HepG2 (cell line): ENCODE results near the gene GUCY2C. TPM values are rescaled to one million over a fixed set of nuclear protein-coding genes. Genes with fewer than 3 reads are reported as not detected.

ENCODE experiments used
- ATAC-seq: fragments of 200-7000 bp; cut with Tn5 transposase; 3 replicates; pipeline ENCODE4 v1.9.1; 2020; ENCODE audit warnings: mild to moderate bottlenecking, moderate library complexity
- BruUV-seq: library from RNA; stranded (reverse); fragments of 400-500 nt; replicated peaks from 2 replicates; lab custom pipeline; 2021; lab: Mats Ljungman, UMichigan
- CTCF ChIA-PET: fragments of 300-600 bp; formaldehyde crosslinking; extraction: SDS; loops from one replicate; lab custom pipeline; 2021; ENCODE audit warnings: low total read pairs, inconsistent platforms, low intra/inter-chr PET ratio; lab: Yijun Ruan, JAX
- POLR2A ChIA-PET: fragments of 350-600 bp; sonication (Branson Sonifier 250); formaldehyde crosslinking; loops from one replicate; lab custom pipeline; 2020; ENCODE audit warnings: antibody characterized with exemption, inconsistent platforms; lab: Yijun Ruan, JAX
- DNase-seq: peaks from one replicate; pipeline ENCODE4 v3.0.0-alpha.2; 2015; ENCODE audit warnings: low spot score
- FAIRE-seq: peaks from 3 replicates; lab custom pipeline; 2011; peaks lifted over from hg19 to GRCh38; lab: Jason Lieb, UNC
- H2AFZ ChIP-seq: one replicate; pipeline ENCODE4 v1.6.1; 2011; ENCODE audit warnings: low read length, inconsistent platforms
- H3K27ac ChIP-seq: fragments of 300-600 bp; 3 replicates; pipeline ENCODE4 v1.8.0; 2011; ENCODE audit warnings: mixed run types, mild to moderate bottlenecking, mixed read lengths, low read length, inconsistent platforms; ENCODE audit not compliant: insufficient read depth; ENCODE audit errors: extremely low read length
- H3K27me3 ChIP-seq, 2 experiments: fragments of 200-600 bp in 1 of 2; 2 replicates in 1 of 2; 3 replicates in 1 of 2; pipeline versions ENCODE4 v1.6.0 to v1.8.0; 2011; ENCODE audit warnings: low read length in 2 of 2, mild to moderate bottlenecking in 2 of 2, moderate library complexity in 2 of 2, inconsistent platforms in 1 of 2; ENCODE audit not compliant: insufficient read depth in 2 of 2, control insufficient read depth in 1 of 2
- H3K36me3 ChIP-seq, 2 experiments: fragments of 200-600 bp in 1 of 2; replicated peaks in 1 of 2; 2 replicates in 1 of 2; 3 replicates in 1 of 2; pipeline versions ENCODE4 v1.5.1 to v1.8.0; 2011; ENCODE audit warnings: low read length in 2 of 2, inconsistent platforms in 1 of 2; ENCODE audit not compliant: insufficient read depth in 2 of 2, control insufficient read depth in 1 of 2
- H3K4me1 ChIP-seq: 2 replicates; pipeline ENCODE4 v1.5.1; 2012; ENCODE audit warnings: low read length, inconsistent platforms; ENCODE audit not compliant: insufficient read depth
- H3K4me2 ChIP-seq: 2 replicates; pipeline ENCODE4 v1.6.0; 2011; ENCODE audit warnings: low read depth, low read length, inconsistent platforms
- H3K4me3 ChIP-seq, 3 experiments: fragments of 200-600 bp in 1 of 3; sonication (generic), shearing (Covaris generic) in 1 of 3; replicated peaks in 1 of 3; 2 replicates each; pipeline ENCODE4 v1.5.1; 2011 to 2016; ENCODE audit warnings: low read length in 3 of 3, inconsistent platforms in 2 of 3, low read depth in 2 of 3, mild to moderate bottlenecking in 2 of 3, control low read depth in 1 of 3, mixed read lengths in 1 of 3; ENCODE audit not compliant: insufficient read depth in 1 of 3
- H3K79me2 ChIP-seq: one replicate; pipeline ENCODE4 v1.6.1; 2011; ENCODE audit warnings: low read length, inconsistent platforms; ENCODE audit not compliant: insufficient read depth
- H3K9ac ChIP-seq: 2 replicates; pipeline ENCODE4 v1.6.0; 2011; ENCODE audit warnings: mild to moderate bottlenecking, low read depth, low read length, inconsistent platforms; ENCODE audit not compliant: insufficient read depth
- H3K9me3 ChIP-seq: 2 replicates; pipeline ENCODE4 v1.5.1; 2012; ENCODE audit warnings: mild to moderate bottlenecking, low read length
- H4K20me1 ChIP-seq: 2 replicates; pipeline ENCODE4 v1.6.0; 2011; ENCODE audit warnings: inconsistent platforms, mild to moderate bottlenecking, low read length, moderate library complexity; ENCODE audit not compliant: insufficient read depth
- HMG20B ChIP-seq: conservative IDR thresholded peaks from 2 replicates; pipeline ENCODE4 v1.6.1; 2016; ENCODE audit warnings: missing genetic modification reagents, missing compliant biosample characterization
- IRF2 ChIP-seq: IDR thresholded peaks from 2 replicates; pipeline ENCODE4 v1.6.1; 2018; ENCODE audit warnings: missing genetic modification reagents, missing compliant biosample characterization
- ISX ChIP-seq: sonication (generic); formaldehyde crosslinking; conservative IDR thresholded peaks from 2 replicates; pipeline ENCODE4 v1.5.0; 2020; ENCODE audit warnings: missing genetic modification reagents
- RAD21 ChIP-seq: fragments of 450-650 bp; formaldehyde crosslinking; IDR thresholded peaks from 2 replicates; pipeline ENCODE4 v1.5.0; 2020; ENCODE audit warnings: mild to moderate bottlenecking
- STAG1 ChIP-seq: sonication (generic); formaldehyde crosslinking; IDR thresholded peaks from 2 replicates; pipeline ENCODE4 v1.4.0; 2020; ENCODE audit warnings: missing genetic modification reagents
- TEAD3 ChIP-seq: optimal IDR thresholded peaks from 2 replicates; pipeline ENCODE3; 2016; ENCODE audit warnings: borderline replicate concordance
- ZBTB1 ChIP-seq: sonication (generic); formaldehyde crosslinking; IDR thresholded peaks from 2 replicates; pipeline ENCODE4 v1.4.0; 2020; ENCODE audit warnings: missing genetic modification reagents, borderline replicate concordance
- ZSCAN29 ChIP-seq: sonication (generic); formaldehyde crosslinking; conservative IDR thresholded peaks from 2 replicates; pipeline ENCODE4 v1.4.0; 2020; ENCODE audit warnings: mild to moderate bottlenecking, missing genetic modification reagents
- WGBS: methylation state at CpG from one replicate; pipeline ENCODE4 v1.1.6; 2017; ENCODE audit warnings: low lambda C conversion rate; 5-methylcytosine and 5-hydroxymethylcytosine counted together
- in situ Hi-C: cut with HindIII; loops from 2 replicates; pipeline ENCODE4 v1.10.0; 2017; ENCODE audit warnings: low pct_unique_long_range_greater_than_20kb; ENCODE audit not compliant: extremely low pct_ligation_motif_present
- intact Hi-C: fragments of 100-400 bp; cut with micrococcal nuclease; formaldehyde crosslinking; loops from one replicate; pipeline ENCODE4 v1.10.0; 2022; ENCODE audit not compliant: unreplicated experiment
- polyA plus RNA-seq, 8 experiments: library from polyadenylated mRNA; depleted of rRNA in 3 of 8; stranded (reverse) in 7 of 8; unstranded in 1 of 8; fragments of >200 nt; fragmentation: Illumina TruSeq in 4 of 8; extraction: Trizol in 4 of 8; gene quantifications; 2 replicates each; pipeline versions ENCODE4 v1.2.1 to v1.2.3, GENCODE V29; 2011 to 2016; ENCODE audit warnings: low read depth in 4 of 8, missing spikeins in 1 of 8, mixed read lengths in 1 of 8; ENCODE audit not compliant: insufficient read depth in 1 of 8
- total RNA-seq, 5 experiments: library from RNA; depleted of rRNA; stranded (reverse); fragments of >200 nt; fragmentation: Illumina TruSeq; extraction: Trizol; gene quantifications; 2 replicates each; pipeline ENCODE4 v1.2.3, GENCODE V29; 2016; ENCODE audit warnings: low read depth in 1 of 5
- TF ChIP-seq, protein P1 (sequence below): IDR thresholded peaks from 2 replicates; pipeline ENCODE4 v1.6.1; 2016; ENCODE audit warnings: low read depth, control low read depth
- TF ChIP-seq, protein P2 (sequence below): sonication (generic); formaldehyde crosslinking; IDR thresholded peaks from 2 replicates; pipeline ENCODE4 v1.5.0; 2020; ENCODE audit warnings: mild to moderate bottlenecking, missing genetic modification reagents, moderate library complexity
- TF ChIP-seq, protein P3 (sequence below): sonication (generic); formaldehyde crosslinking; IDR thresholded peaks from 2 replicates; pipeline ENCODE4 v1.4.0; 2020; ENCODE audit warnings: missing genetic modification reagents, borderline replicate concordance

GUCY2C gene
- total and polyA plus RNA-seq, 2 of the 13 experiments (the other 11 are each of a cell fraction or from before 2014, with no cell fraction given) = not detected

DNA sequence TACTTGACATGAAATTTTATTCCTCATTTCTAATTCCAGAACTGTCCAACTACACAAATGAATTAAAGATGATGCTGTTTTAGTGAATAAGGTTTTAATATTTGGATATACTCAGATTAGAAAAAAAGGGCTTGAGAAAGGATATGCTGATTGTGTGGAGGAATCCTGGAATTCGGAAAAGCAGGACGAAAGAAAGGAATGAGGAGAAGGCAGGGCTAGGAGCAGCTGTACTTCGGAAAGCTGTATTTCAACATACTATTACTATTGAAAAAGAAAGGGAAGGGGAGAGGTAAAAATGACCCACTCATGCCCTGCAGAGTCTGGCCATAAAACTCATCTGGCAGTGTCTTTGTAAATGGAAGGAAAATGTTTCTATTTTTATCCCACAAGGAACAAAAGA, 65.6 kb downstream of the GUCY2C start:
- intact Hi-C loops = loop anchor here (1.0 to 10.0 kb wide), 4 partner anchors 87 to 591 kb away; partner anchors contain the start of gene RERG
- in situ Hi-C loops = loop anchor here (5.0 kb wide), 1 partner anchor 82 kb away; no protein-coding TSS in a partner anchor
- Histone ChIP-seq H3K27me3 (no peaks in the 10 kb centered on the region), H3K4me3 (no peak overlapping the region), H3K9me3 (peaks cover 2% of the 10 kb centered on the region; the same call in 1 of the 2 replicates), H3K4me1 (no peaks in the 10 kb centered on the region), H4K20me1 (no peaks in the 10 kb centered on the region), H3K4me2 (no peak overlapping the region), H3K27ac (no peak overlapping the region), H3K9ac (no peak overlapping the region), H2AFZ (no peak overlapping the region), H3K79me2 (no peaks in the 10 kb centered on the region), H3K36me3 (no peaks in the 10 kb centered on the region)
- 11% methylated on average over 3 of the region's 3 CpGs for WGBS
- CTCF ChIA-PET = interaction anchor here (1.2 to 1.6 kb wide), 2 partner anchors 87 to 590 kb away, joined by 3 to 19 read pairs; no protein-coding TSS in a partner anchor
- no TSS peak for BruUV-seq
- POLR2A ChIA-PET = no interaction called here
- ATAC-seq (no peak), DNase-seq (no peak), FAIRE-seq (no peak)
- TF ChIP-seq, protein P1, sequence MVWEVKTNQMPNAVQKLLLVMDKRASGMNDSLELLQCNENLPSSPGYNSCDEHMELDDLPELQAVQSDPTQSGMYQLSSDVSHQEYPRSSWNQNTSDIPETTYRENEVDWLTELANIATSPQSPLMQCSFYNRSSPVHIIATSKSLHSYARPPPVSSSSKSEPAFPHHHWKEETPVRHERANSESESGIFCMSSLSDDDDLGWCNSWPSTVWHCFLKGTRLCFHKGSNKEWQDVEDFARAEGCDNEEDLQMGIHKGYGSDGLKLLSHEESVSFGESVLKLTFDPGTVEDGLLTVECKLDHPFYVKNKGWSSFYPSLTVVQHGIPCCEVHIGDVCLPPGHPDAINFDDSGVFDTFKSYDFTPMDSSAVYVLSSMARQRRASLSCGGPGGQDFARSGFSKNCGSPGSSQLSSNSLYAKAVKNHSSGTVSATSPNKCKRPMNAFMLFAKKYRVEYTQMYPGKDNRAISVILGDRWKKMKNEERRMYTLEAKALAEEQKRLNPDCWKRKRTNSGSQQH (CRISPR knock-in tag) = no peak
- TF ChIP-seq ISX = no peak
- TF ChIP-seq ZBTB1 (CRISPR knock-in tag) = no peak
- TF ChIP-seq HMG20B (CRISPR knock-in tag) = no peak

DNA sequence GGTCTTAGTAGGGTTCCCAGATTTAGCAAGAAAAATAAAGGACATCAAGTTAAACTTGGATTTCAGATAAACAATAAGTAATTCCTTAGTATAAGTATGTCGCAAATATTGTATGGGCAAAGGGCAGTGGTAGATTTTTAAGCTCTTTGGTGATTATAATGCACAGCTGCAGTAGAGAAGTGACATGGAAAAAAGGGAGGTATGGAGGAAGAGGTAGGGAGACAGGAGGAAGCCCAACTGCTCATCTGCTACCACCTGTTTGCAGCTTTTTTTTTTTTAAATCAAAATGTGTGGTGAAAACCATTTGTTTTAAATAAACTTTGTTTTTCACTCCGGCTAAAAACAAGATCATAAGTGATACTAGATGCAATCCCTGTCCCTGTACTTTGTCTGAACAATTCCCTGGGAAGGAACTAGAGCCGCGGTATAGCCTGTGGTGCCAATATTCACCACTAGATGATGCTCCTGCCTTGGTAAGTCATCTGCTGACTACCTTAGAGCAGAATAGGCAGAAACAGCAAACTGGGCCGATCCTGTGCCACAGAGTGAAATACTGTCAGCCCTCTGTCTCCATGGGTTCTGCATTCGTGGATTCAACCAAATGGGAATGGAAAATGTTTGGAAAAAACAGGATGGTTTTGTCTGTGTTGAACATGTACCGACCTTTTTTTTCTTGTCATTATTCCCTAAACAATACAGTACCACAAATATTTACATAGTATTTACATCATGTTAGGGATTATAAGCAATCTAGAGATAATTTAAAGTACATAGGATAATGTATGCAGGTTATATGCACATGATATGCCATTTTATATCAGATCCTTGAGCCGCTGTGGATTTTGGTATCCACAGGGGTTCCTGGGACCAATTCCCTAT, 66.3 kb downstream of the GUCY2C start:
- in situ Hi-C loops (loop anchor here (5.0 kb wide), 1 partner anchor 82 kb away; no protein-coding TSS in a partner anchor), intact Hi-C loops (loop anchor here (1.0 to 10.0 kb wide), 4 partner anchors 87 to 591 kb away; partner anchors contain the start of gene RERG)
- ChIA-PET CTCF (interaction anchor here (0.7 to 1.6 kb wide), 4 partner anchors 83 to 591 kb away, joined by 3 to 19 read pairs (median 3); no protein-coding TSS in a partner anchor), POLR2A (no interaction called here)
- Histone ChIP-seq H3K4me1 (no peaks in the 10 kb centered on the region), H3K27me3 (no peaks in the 10 kb centered on the region), H4K20me1 (no peaks in the 10 kb centered on the region), H3K9me3 (no peaks in the 10 kb centered on the region), H3K4me2 (no peak overlapping the region), H3K4me3 (no peak overlapping the region), H3K9ac (no peak overlapping the region), H3K27ac (no peak overlapping the region), H3K36me3 (no peaks in the 10 kb centered on the region), H3K79me2 (no peaks in the 10 kb centered on the region), H2AFZ (no peak overlapping the region)
- ATAC-seq (peak; percentile 100), DNase-seq (peak; percentile 44), FAIRE-seq (peak; percentile 76)
- 23% methylated on average over 8 of the region's 8 CpGs for WGBS
- no TSS peak for BruUV-seq
- TF ChIP-seq RAD21 (CRISPR knock-in tag) (peak; percentile 72), IRF2 (CRISPR knock-in tag) (0 out of 2 replicates have a peak, but pooled peaks have one; percentile 28), ZSCAN29 (CRISPR knock-in tag) (no peak), STAG1 (CRISPR knock-in tag) (peak; percentile 89), TEAD3 (peak; percentile 12)
- TF ChIP-seq, protein P2, sequence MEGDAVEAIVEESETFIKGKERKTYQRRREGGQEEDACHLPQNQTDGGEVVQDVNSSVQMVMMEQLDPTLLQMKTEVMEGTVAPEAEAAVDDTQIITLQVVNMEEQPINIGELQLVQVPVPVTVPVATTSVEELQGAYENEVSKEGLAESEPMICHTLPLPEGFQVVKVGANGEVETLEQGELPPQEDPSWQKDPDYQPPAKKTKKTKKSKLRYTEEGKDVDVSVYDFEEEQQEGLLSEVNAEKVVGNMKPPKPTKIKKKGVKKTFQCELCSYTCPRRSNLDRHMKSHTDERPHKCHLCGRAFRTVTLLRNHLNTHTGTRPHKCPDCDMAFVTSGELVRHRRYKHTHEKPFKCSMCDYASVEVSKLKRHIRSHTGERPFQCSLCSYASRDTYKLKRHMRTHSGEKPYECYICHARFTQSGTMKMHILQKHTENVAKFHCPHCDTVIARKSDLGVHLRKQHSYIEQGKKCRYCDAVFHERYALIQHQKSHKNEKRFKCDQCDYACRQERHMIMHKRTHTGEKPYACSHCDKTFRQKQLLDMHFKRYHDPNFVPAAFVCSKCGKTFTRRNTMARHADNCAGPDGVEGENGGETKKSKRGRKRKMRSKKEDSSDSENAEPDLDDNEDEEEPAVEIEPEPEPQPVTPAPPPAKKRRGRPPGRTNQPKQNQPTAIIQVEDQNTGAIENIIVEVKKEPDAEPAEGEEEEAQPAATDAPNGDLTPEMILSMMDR (CRISPR knock-in tag) = peak; percentile 91
- TF ChIP-seq, protein P3, sequence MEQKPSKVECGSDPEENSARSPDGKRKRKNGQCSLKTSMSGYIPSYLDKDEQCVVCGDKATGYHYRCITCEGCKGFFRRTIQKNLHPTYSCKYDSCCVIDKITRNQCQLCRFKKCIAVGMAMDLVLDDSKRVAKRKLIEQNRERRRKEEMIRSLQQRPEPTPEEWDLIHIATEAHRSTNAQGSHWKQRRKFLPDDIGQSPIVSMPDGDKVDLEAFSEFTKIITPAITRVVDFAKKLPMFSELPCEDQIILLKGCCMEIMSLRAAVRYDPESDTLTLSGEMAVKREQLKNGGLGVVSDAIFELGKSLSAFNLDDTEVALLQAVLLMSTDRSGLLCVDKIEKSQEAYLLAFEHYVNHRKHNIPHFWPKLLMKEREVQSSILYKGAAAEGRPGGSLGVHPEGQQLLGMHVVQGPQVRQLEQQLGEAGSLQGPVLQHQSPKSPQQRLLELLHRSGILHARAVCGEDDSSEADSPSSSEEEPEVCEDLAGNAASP (CRISPR knock-in tag) = no peak
